Measurements from ENCODE around the gene TIRAP. TPM values are rescaled to one million over a fixed set of nuclear protein-coding genes. Genes with fewer than 3 reads are reported as not detected.

TIRAP gene
- total and polyA plus RNA-seq, 2 of the 8 experiments (the other 6 are each of a cell fraction or from before 2014, with no cell fraction given) = 5.3 TPM

DNA sequence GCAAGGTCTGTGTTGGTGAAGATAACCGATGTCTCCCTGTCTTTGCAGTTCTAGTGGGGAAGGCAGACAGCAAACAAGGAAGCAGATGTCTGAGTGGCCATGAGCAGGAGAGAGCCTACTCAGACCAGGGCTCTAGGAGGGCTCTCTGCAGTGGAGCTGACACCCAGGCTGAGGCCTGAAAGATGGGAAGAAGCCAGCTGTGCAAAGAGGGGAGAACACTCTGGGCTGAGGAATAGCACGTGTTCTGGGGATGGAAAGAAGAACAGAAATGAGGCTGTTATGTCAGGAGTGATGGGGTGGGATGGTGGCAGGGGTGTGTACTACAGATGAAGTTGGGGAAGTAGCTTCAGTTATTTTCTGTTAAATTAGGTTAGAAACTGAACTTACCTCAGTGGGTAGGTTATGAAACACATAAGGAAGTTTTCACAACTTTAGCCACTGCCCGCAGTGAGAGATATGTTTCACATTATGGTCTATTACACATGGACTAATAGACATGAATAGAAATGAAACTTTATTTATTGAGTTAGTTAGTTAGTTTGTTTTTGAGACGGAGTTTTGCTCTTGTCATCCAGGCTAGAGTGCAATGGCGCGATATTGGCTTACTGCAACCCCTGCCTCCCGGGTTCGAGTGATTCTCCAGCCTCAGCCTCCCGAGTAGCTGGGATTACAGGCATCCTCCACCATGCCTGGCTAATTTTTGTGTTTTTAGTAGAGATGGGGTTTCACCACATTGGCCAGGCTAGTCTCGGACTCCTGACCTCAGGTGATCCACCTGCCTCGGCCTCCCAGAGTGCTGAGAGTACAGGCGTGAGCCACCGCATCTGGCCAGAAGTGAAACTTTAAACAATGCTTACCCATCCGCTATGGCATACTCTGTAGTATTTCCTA, 28.8 kb downstream of the TIRAP start:
- no peak overlapping the region for H3K56ac ChIP-seq (replicated peaks; ENCODE audit: insufficient read length, low read depth, low read length)
- no peaks in the 10 kb centered on the region for H3K4me1 ChIP-seq (replicated peaks in 1 of 4; ENCODE audit: control insufficient read depth in 3 of 4, insufficient read depth in 4 of 4, low read length in 3 of 4)
- H3K79me2 ChIP-seq (ENCODE audit: control insufficient read depth in 1 of 2, insufficient read depth in 2 of 2, low read length in 2 of 2) = no peaks in the 10 kb centered on the region
- no peak overlapping the region for H4K5ac ChIP-seq (ENCODE audit: insufficient read length, low read depth, low read length)
- H3K4ac ChIP-seq (replicated peaks; ENCODE audit: insufficient read length, low read depth, low read length) = no peak overlapping the region
- H3K27ac ChIP-seq (ENCODE audit: low read depth, low read length) = no peak overlapping the region
- ChIA-PET POLR2A (ENCODE audit: partially characterized antibody) (interaction anchor here (0.9 to 1.4 kb wide), 3 partner anchors 8 to 45 kb away, joined by 3 read pairs; partner anchors contain the start of gene DCPS), CTCF (ENCODE audit: partially characterized antibody) (interaction anchor here (0.8 to 4.8 kb wide), 37 partner anchors 8 to 255 kb away, joined by 3 to 31 read pairs (median 6); partner anchors contain the start of gene ST3GAL4)
- no peak overlapping the region for H2AFZ ChIP-seq (ENCODE audit: low read length)
- no peak overlapping the region for H4K8ac ChIP-seq (ENCODE audit: extremely low read depth, insufficient read depth, low read length)
- H3K9me3 ChIP-seq (ENCODE audit: insufficient read depth in 2 of 2, low read depth in 1 of 2, low read length in 1 of 2) = no peaks in the 10 kb centered on the region
- H2BK12ac ChIP-seq (ENCODE audit: low read depth, low read length) = no peak overlapping the region
- no peak overlapping the region for H2BK120ac ChIP-seq (replicated peaks; ENCODE audit: low read depth, low read length)
- no peaks in the 10 kb centered on the region for H3K23me2 ChIP-seq (ENCODE audit: low read depth, low read length)
- H3K9ac ChIP-seq (replicated peaks in 1 of 4; ENCODE audit: extremely low read depth in 1 of 4, low read depth in 3 of 4, low read length in 3 of 4) = no peak overlapping the region; a peak in 1 of 7 replicates
- no peak overlapping the region for H3K23ac ChIP-seq (ENCODE audit: insufficient read length)
- H3K4me3 ChIP-seq (ENCODE audit: extremely low read depth in 1 of 4, insufficient read depth in 2 of 4, low read depth in 3 of 4, low read length in 4 of 4) = no peak overlapping the region
- no peak overlapping the region for H2BK15ac ChIP-seq (ENCODE audit: low read length)
- H3K36me3 ChIP-seq (ENCODE audit: control insufficient read depth in 2 of 4, insufficient read depth in 4 of 4, low read length in 3 of 4) = peaks cover 0 to 4% (median 2%) of the 10 kb centered on the region in 4 experiments; a peak in 2 of 8 replicates
- no peak overlapping the region for H2BK20ac ChIP-seq (ENCODE audit: low read length)
- no peak overlapping the region for H2AK5ac ChIP-seq (ENCODE audit: low read depth, low read length)
- no peak overlapping the region for H2BK5ac ChIP-seq (ENCODE audit: low read depth, low read length)
- H4K91ac ChIP-seq (replicated peaks; ENCODE audit: insufficient read length, low read length) = no peak overlapping the region
- H3K4me2 ChIP-seq (ENCODE audit: insufficient read depth in 1 of 2, low read depth in 2 of 2, low read length in 2 of 2) = no peak overlapping the region
- peaks cover 0 to 1% of the 10 kb centered on the region in 2 experiments for H4K20me1 ChIP-seq (replicated peaks in 1 of 2; ENCODE audit: control insufficient read depth in 1 of 2, insufficient read depth in 2 of 2, low read length in 2 of 2)
- no peak for DNase-seq (ENCODE audit: low read depth in 1 of 2, low spot score in 2 of 2)
- H3K27me3 ChIP-seq (replicated peaks in 1 of 4; ENCODE audit: control insufficient read depth in 3 of 4, extremely low read depth in 1 of 4, insufficient read depth in 3 of 4, low read length in 3 of 4) = no peaks in the 10 kb centered on the region
- no peak overlapping the region for H3K18ac ChIP-seq (ENCODE audit: extremely low read depth, low read length)
- H3K14ac ChIP-seq (ENCODE audit: insufficient read length) = no peak overlapping the region
- H3K79me1 ChIP-seq (ENCODE audit: low read depth, low read length) = no peaks in the 10 kb centered on the region
- no peak for FAIRE-seq
- 92% methylated on average over 14 of the region's 14 CpGs; no CpG with 5 or more reads in 1 of the 2 experiments for WGBS, 2 experiments (ENCODE audit: extremely low coverage in 1 of 2, insufficient coverage in 1 of 2, insufficient read length in 1 of 2, insufficient replicate concordance in 2 of 2, low coverage in 1 of 2, low lambda C conversion rate in 2 of 2, missing lambda C conversion rate in 1 of 2)
- no peak for TF ChIP-seq ASH2L (IDR thresholded peaks at IDR 0.05; ENCODE audit: low read length)
- no peak for TF ChIP-seq EP300 (IDR thresholded peaks at IDR 0.05; ENCODE audit: borderline replicate concordance in 1 of 2, low read depth in 2 of 2, low read length in 2 of 2)
- TF ChIP-seq RBBP5 (IDR thresholded peaks at IDR 0.05; ENCODE audit: borderline replicate concordance, low read depth, low read length) = no peak
- TF ChIP-seq MAX (IDR thresholded peaks at IDR 0.05) = no peak
- no peak for TF ChIP-seq JUND (IDR thresholded peaks at IDR 0.05; ENCODE audit: low read length)
- no peak for TF ChIP-seq RAD21 (IDR thresholded peaks at IDR 0.05 in 1 of 2, conservative IDR thresholded peaks at IDR 0.05 in 1 of 2; ENCODE audit: low read depth in 2 of 2, low read length in 2 of 2)
- no peak for TF ChIP-seq ZNF274 (IDR thresholded peaks at IDR 0.05; ENCODE audit: borderline replicate concordance, extremely low read depth, low read length)
- TF ChIP-seq BACH1 (IDR thresholded peaks at IDR 0.05; ENCODE audit: low read length) = no peak
- TF ChIP-seq JUN (IDR thresholded peaks at IDR 0.05; ENCODE audit: low read depth, low read length) = no peak
- TF ChIP-seq FOSL1 (IDR thresholded peaks at IDR 0.05; ENCODE audit: insufficient read depth, low read depth, low read length) = no peak
- TF ChIP-seq TAF1 (IDR thresholded peaks at IDR 0.05; ENCODE audit: low read depth, low read length) = no peak
- no peak for TF ChIP-seq KDM5A (IDR thresholded peaks at IDR 0.05; ENCODE audit: low read length)

Measured in H1 (cell line).